H1 (cell line): Measurements from ENCODE around the gene GPR39. TPM values are rescaled to one million over a fixed set of nuclear protein-coding genes. Genes with fewer than 3 reads are reported as not detected.
A peak's percentile ranks its signal among the peaks of the same experiment; 100 is the strongest.

ENCODE experiments used
- CTCF ChIA-PET: fragments of 300-600 bp; sonication (Branson Sonifier 250); formaldehyde crosslinking; loops from one replicate; lab custom pipeline; 2021; ENCODE audit not compliant: partially characterized antibody; lab: Charles Lee
- POLR2A ChIA-PET: fragments of 300-600 bp; sonication (Branson Sonifier 250); formaldehyde crosslinking; loops from one replicate; lab custom pipeline; 2021; ENCODE audit warnings: inconsistent platforms; ENCODE audit not compliant: partially characterized antibody; lab: Charles Lee
- DNase-seq, 2 experiments: peaks; one replicate each; pipeline versions ENCODE4 v3.0.0 to v3.0.0-alpha.2; 2010 to 2022; ENCODE audit warnings: low spot score in 2 of 2, low read depth in 1 of 2, mixed read lengths in 1 of 2
- FAIRE-seq: peaks from 2 replicates; lab custom pipeline; 2011; peaks lifted over from hg19 to GRCh38; lab: Jason Lieb, UNC
- H2AFZ ChIP-seq: 2 replicates; pipeline ENCODE4 v1.8.1; 2012; ENCODE audit warnings: low read length, inconsistent platforms
- H2AK5ac ChIP-seq: 2 replicates; pipeline ENCODE4 v1.6.1; 2013; ENCODE audit warnings: low read depth, low read length
- H2BK120ac ChIP-seq: replicated peaks from 2 replicates; pipeline ENCODE3; 2013; ENCODE audit warnings: low read depth, low read length, inconsistent platforms
- H2BK12ac ChIP-seq: 2 replicates; pipeline ENCODE4 v1.6.1; 2013; ENCODE audit warnings: low read depth, low read length
- H2BK15ac ChIP-seq: 2 replicates; pipeline ENCODE4 v1.6.1; 2013; ENCODE audit warnings: low read length
- H2BK20ac ChIP-seq: 2 replicates; pipeline ENCODE4 v1.6.1; 2013; ENCODE audit warnings: low read length
- H2BK5ac ChIP-seq: 2 replicates; pipeline ENCODE4 v1.6.1; 2013; ENCODE audit warnings: low read depth, low read length
- H3K14ac ChIP-seq: 2 replicates; pipeline ENCODE4 v1.6.1; 2013; ENCODE audit warnings: inconsistent platforms; ENCODE audit not compliant: insufficient read length
- H3K18ac ChIP-seq: 2 replicates; pipeline ENCODE4 v1.6.1; 2013; ENCODE audit warnings: low read length; ENCODE audit errors: extremely low read depth
- H3K23ac ChIP-seq: 2 replicates; pipeline ENCODE4 v1.6.1; 2013; ENCODE audit warnings: inconsistent platforms; ENCODE audit not compliant: insufficient read length
- H3K23me2 ChIP-seq: 2 replicates; pipeline ENCODE4 v1.6.1; 2013; ENCODE audit warnings: low read depth, low read length
- H3K27ac ChIP-seq: 2 replicates; pipeline ENCODE4 v1.6.1; 2011; ENCODE audit warnings: low read depth, low read length, inconsistent platforms
- H3K27me3 ChIP-seq, 4 experiments: replicated peaks in 1 of 4; 1 replicate in 1 of 4; 2 replicates in 3 of 4; pipeline versions ENCODE4 v1.6.1 to v1.8.1; 2011 to 2013; ENCODE audit warnings: low read length in 3 of 4, mild to moderate bottlenecking in 3 of 4, inconsistent platforms in 2 of 4, mixed read lengths in 2 of 4, moderate library complexity in 1 of 4; ENCODE audit not compliant: control insufficient read depth in 3 of 4, insufficient read depth in 3 of 4; ENCODE audit errors: extremely low read depth in 1 of 4
- H3K36me3 ChIP-seq, 4 experiments: 2 replicates each; pipeline versions ENCODE4 v1.6.1 to v1.8.1; 2011 to 2013; ENCODE audit warnings: mild to moderate bottlenecking in 4 of 4, low read length in 3 of 4, moderate library complexity in 2 of 4, control low read depth in 1 of 4, inconsistent platforms in 1 of 4; ENCODE audit not compliant: insufficient read depth in 4 of 4, control insufficient read depth in 2 of 4
- H3K4ac ChIP-seq: replicated peaks from 2 replicates; pipeline ENCODE3; 2013; ENCODE audit warnings: low read length, low read depth, mixed read lengths, inconsistent platforms; ENCODE audit not compliant: insufficient read length
- H3K4me1 ChIP-seq, 4 experiments: replicated peaks in 1 of 4; 1 replicate in 1 of 4; 2 replicates in 3 of 4; pipeline versions ENCODE4 v1.6.1 to v1.8.1; 2011 to 2013; ENCODE audit warnings: low read length in 3 of 4, inconsistent platforms in 2 of 4, mixed read lengths in 1 of 4; ENCODE audit not compliant: insufficient read depth in 4 of 4, control insufficient read depth in 3 of 4
- H3K4me2 ChIP-seq, 2 experiments: 2 replicates each; pipeline versions ENCODE4 v1.6.1 to v1.8.1; 2011 to 2013; ENCODE audit warnings: low read depth in 2 of 2, low read length in 2 of 2, control low read depth in 1 of 2, inconsistent platforms in 1 of 2, mild to moderate bottlenecking in 1 of 2; ENCODE audit not compliant: insufficient read depth in 1 of 2
- H3K4me3 ChIP-seq, 4 experiments: fragments of 200-600, 300-600 bp in 1 of 4; sonication (generic), shearing (Covaris generic), sonication (Bioruptor Twin) in 1 of 4; 2 replicates each; pipeline versions ENCODE4 v1.5.1 to v1.8.1; 2011 to 2016; ENCODE audit warnings: low read length in 4 of 4, low read depth in 3 of 4, control low read depth in 2 of 4, inconsistent platforms in 2 of 4, mild to moderate bottlenecking in 2 of 4, mixed read lengths in 1 of 4, moderate library complexity in 1 of 4; ENCODE audit not compliant: insufficient read depth in 2 of 4; ENCODE audit errors: extremely low read depth in 1 of 4
- H3K56ac ChIP-seq: replicated peaks from 2 replicates; pipeline ENCODE3; 2013; ENCODE audit warnings: low read depth, mild to moderate bottlenecking, mixed read lengths, low read length, inconsistent platforms; ENCODE audit not compliant: insufficient read length
- H3K79me1 ChIP-seq: 2 replicates; pipeline ENCODE4 v1.6.1; 2013; ENCODE audit warnings: low read depth, low read length, control low read depth
- H3K79me2 ChIP-seq, 2 experiments: 2 replicates each; pipeline versions ENCODE4 v1.6.1 to v1.8.1; 2012 to 2013; ENCODE audit warnings: low read length in 2 of 2, mild to moderate bottlenecking in 2 of 2, inconsistent platforms in 1 of 2; ENCODE audit not compliant: insufficient read depth in 2 of 2, control insufficient read depth in 1 of 2
- H3K9ac ChIP-seq, 4 experiments: replicated peaks in 1 of 4; 1 replicate in 1 of 4; 2 replicates in 3 of 4; pipeline versions ENCODE4 v1.6.1 to v1.8.1; 2011 to 2013; ENCODE audit warnings: low read depth in 3 of 4, low read length in 3 of 4, control low read depth in 2 of 4, mild to moderate bottlenecking in 2 of 4, moderate library complexity in 2 of 4, inconsistent platforms in 1 of 4; ENCODE audit errors: extremely low read depth in 1 of 4
- H3K9me3 ChIP-seq, 2 experiments: 2 replicates each; pipeline versions ENCODE4 v1.6.1 to v1.8.1; 2012 to 2013; ENCODE audit warnings: mild to moderate bottlenecking in 2 of 2, moderate library complexity in 2 of 2, control low read depth in 1 of 2, inconsistent platforms in 1 of 2, low read depth in 1 of 2, low read length in 1 of 2, mixed read lengths in 1 of 2; ENCODE audit not compliant: insufficient read depth in 2 of 2
- H4K20me1 ChIP-seq, 2 experiments: replicated peaks in 1 of 2; 2 replicates each; pipeline versions ENCODE3 to v1.8.1; 2011 to 2013; ENCODE audit warnings: inconsistent platforms in 2 of 2, low read length in 2 of 2, mild to moderate bottlenecking in 1 of 2; ENCODE audit not compliant: insufficient read depth in 2 of 2, control insufficient read depth in 1 of 2
- H4K5ac ChIP-seq: 2 replicates; pipeline ENCODE4 v1.6.1; 2013; ENCODE audit warnings: low read length, low read depth, mixed read lengths, inconsistent platforms; ENCODE audit not compliant: insufficient read length
- H4K8ac ChIP-seq: 2 replicates; pipeline ENCODE4 v1.8.0; 2013; ENCODE audit warnings: mild to moderate bottlenecking, moderate library complexity, low read length, inconsistent platforms; ENCODE audit not compliant: insufficient read depth; ENCODE audit errors: extremely low read depth
- H4K91ac ChIP-seq: replicated peaks from 2 replicates; pipeline ENCODE3; 2013; ENCODE audit warnings: low read length, mixed read lengths, inconsistent platforms; ENCODE audit not compliant: insufficient read length
- ASH2L ChIP-seq: fragments of 200-600, 300-600 bp; sonication (generic); IDR thresholded peaks from one replicate; pipeline ENCODE4 v1.7.1; 2017; ENCODE audit warnings: low read length
- ATF3 ChIP-seq: IDR thresholded peaks from 2 replicates; pipeline ENCODE4 v1.6.1; 2011; ENCODE audit warnings: low read depth, mild to moderate bottlenecking, low read length; ENCODE audit not compliant: insufficient read depth
- CHD1 ChIP-seq: IDR thresholded peaks from 2 replicates; pipeline ENCODE4 v1.6.1; 2012; ENCODE audit warnings: low read depth, low read length, improper control_type of control experiment
- EGR1 ChIP-seq: IDR thresholded peaks from 2 replicates; pipeline ENCODE4 v1.6.1; 2011; ENCODE audit warnings: low read depth, low read length, borderline replicate concordance
- GTF2F1 ChIP-seq: IDR thresholded peaks from 2 replicates; pipeline ENCODE4 v1.6.1; 2012; ENCODE audit warnings: low read depth, low read length, improper control_type of control experiment, borderline replicate concordance
- JUND ChIP-seq: IDR thresholded peaks from 2 replicates; pipeline ENCODE4 v1.6.1; 2011; ENCODE audit warnings: mild to moderate bottlenecking, improper control_type of control experiment, low read length
- NRF1 ChIP-seq: IDR thresholded peaks from 2 replicates; pipeline ENCODE4 v1.6.1; 2011; ENCODE audit warnings: mild to moderate bottlenecking, low read depth, low read length, improper control_type of control experiment
- POLR2AphosphoS5 ChIP-seq: IDR thresholded peaks from 2 replicates; pipeline ENCODE4 v1.6.1; 2011; ENCODE audit warnings: low read depth, low read length
- SIN3A ChIP-seq, 2 experiments: IDR thresholded peaks in 1 of 2; conservative IDR thresholded peaks in 1 of 2; 2 replicates each; pipeline ENCODE4 v1.6.1; 2011 to 2012; ENCODE audit warnings: low read length in 2 of 2, improper control_type of control experiment in 1 of 2, low read depth in 1 of 2, mild to moderate bottlenecking in 1 of 2
- TCF12 ChIP-seq: IDR thresholded peaks from 2 replicates; pipeline ENCODE4 v1.6.1; 2011; ENCODE audit warnings: low read depth, mild to moderate bottlenecking, low read length
- YY1 ChIP-seq: IDR thresholded peaks from 2 replicates; pipeline ENCODE4 v1.6.1; 2011; ENCODE audit warnings: low read depth, mild to moderate bottlenecking, low read length
- ZNF274 ChIP-seq: IDR thresholded peaks from 2 replicates; pipeline ENCODE4 v1.7.0; 2012; ENCODE audit warnings: low read length, borderline replicate concordance; ENCODE audit errors: extremely low read depth
- WGBS, 2 experiments: shearing (Covaris generic) in 1 of 2; methylation state at CpG; one replicate each; pipeline versions ENCODE4 v1.1.6 to v1.1.7; 2013 to 2015; ENCODE audit warnings: low lambda C conversion rate in 2 of 2, mixed read lengths in 2 of 2, inconsistent platforms in 1 of 2, low coverage in 1 of 2, missing lambda C conversion rate in 1 of 2; ENCODE audit not compliant: insufficient replicate concordance in 2 of 2, insufficient coverage in 1 of 2, insufficient read length in 1 of 2; ENCODE audit errors: extremely low coverage in 1 of 2, missing lambda C conversion rate in 1 of 2; 5-methylcytosine and 5-hydroxymethylcytosine counted together
- polyA plus RNA-seq, 7 experiments: library from polyadenylated mRNA; depleted of rRNA in 3 of 7; stranded (reverse) in 5 of 7; unstranded in 2 of 7; fragments of >200 nt in 5 of 7; fragments of 200-250 nt in 2 of 7; gene quantifications; 1 replicate in 5 of 7; 2 replicates in 1 of 7; 4 replicates in 1 of 7; pipeline versions ENCODE4 v1.2.1 to v1.2.3, GENCODE V29; 2011 to 2013; ENCODE audit warnings: missing spikeins in 2 of 7, mixed read lengths in 2 of 7
- total RNA-seq: library from RNA; stranded (reverse); fragmentation: NEBNext Ultra II Directional; extraction: Animal tissue kit (Norgen Biotek cat#: 25700); gene quantifications from 2 replicates; pipeline ENCODE4 v1.2.1, GENCODE V29; 2021

The GPR39 gene
- total and polyA plus RNA-seq, 2 of the 8 experiments (the other 6 are each of a cell fraction or from before 2014, with no cell fraction given), result 0.63 to 2.7 TPM

DNA sequence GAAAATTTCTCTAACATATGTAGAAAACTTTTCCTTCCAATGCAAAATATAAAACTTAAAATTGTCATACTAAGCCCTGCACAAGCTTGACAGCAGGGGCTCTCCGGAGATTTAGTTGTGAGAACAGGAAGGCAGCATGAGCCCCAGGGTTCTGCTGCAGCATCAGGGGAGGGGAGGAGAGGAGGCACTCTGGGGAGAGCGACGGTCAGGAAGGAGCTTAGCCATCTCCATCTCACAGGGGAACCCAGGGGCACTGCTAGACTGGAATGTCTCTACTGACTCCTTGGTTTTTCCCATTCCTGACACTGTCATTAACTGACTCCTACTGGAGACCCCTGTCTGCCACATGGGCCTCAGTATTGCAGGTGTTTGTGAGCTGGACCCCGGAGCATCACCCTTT lies 123.6 kb downstream of the GPR39 start:
- no peak overlapping the region for H3K4me2 ChIP-seq
- no peak overlapping the region for H3K4ac ChIP-seq
- no peak overlapping the region for H2BK120ac ChIP-seq
- H3K79me1 ChIP-seq, result no peaks in the 10 kb centered on the region
- no peak for FAIRE-seq
- H3K9me3 ChIP-seq, result no peaks in the 10 kb centered on the region
- H2AK5ac ChIP-seq, result no peak overlapping the region
- no peak overlapping the region for H3K56ac ChIP-seq
- no peak overlapping the region for H3K4me3 ChIP-seq
- H2BK12ac ChIP-seq, result no peak overlapping the region
- H2AFZ ChIP-seq, result no peak overlapping the region
- H2BK20ac ChIP-seq, result no peak overlapping the region
- no peaks in the 10 kb centered on the region for H4K20me1 ChIP-seq
- no peak overlapping the region for H3K18ac ChIP-seq
- H3K27ac ChIP-seq, result no peak overlapping the region
- no peak overlapping the region for H2BK5ac ChIP-seq
- DNase-seq, result peak in 1 of 2 experiments; percentile 35
- no peak overlapping the region for H2BK15ac ChIP-seq
- H3K14ac ChIP-seq, result no peak overlapping the region
- WGBS, 2 experiments, result 90% methylated on average over 2 of the region's 4 CpGs; no CpG with 5 or more reads in 1 of the 2 experiments
- no peaks in the 10 kb centered on the region for H3K36me3 ChIP-seq
- H4K8ac ChIP-seq, result no peak overlapping the region
- ChIA-PET POLR2A (no interaction called here), CTCF (interaction anchor here (0.7 to 1.6 kb wide), 3 partner anchors 10 to 30 kb away, joined by 3 to 4 read pairs (median 4); no protein-coding TSS in a partner anchor)
- H4K5ac ChIP-seq, result no peak overlapping the region
- H4K91ac ChIP-seq, result no peak overlapping the region
- no peaks in the 10 kb centered on the region for H3K23me2 ChIP-seq
- no peak overlapping the region for H3K9ac ChIP-seq
- no peaks in the 10 kb centered on the region for H3K27me3 ChIP-seq
- peaks cover 0 to 2% (median under 1%) of the 10 kb centered on the region in 4 experiments; a peak in 2 of 7 replicates for H3K4me1 ChIP-seq
- no peaks in the 10 kb centered on the region for H3K79me2 ChIP-seq
- no peak overlapping the region for H3K23ac ChIP-seq
- no peak for TF ChIP-seq JUND
- TF ChIP-seq GTF2F1, result no peak
- TF ChIP-seq NRF1, result no peak
- no peak for TF ChIP-seq YY1
- TF ChIP-seq POLR2AphosphoS5, result no peak
- TF ChIP-seq ATF3, result no peak
- no peak for TF ChIP-seq SIN3A (conservative IDR thresholded peaks at IDR 0.05 in 1 of 2, IDR thresholded peaks at IDR 0.05 in 1 of 2; ENCODE audit: low read depth in 1 of 2, low read length in 2 of 2)
- TF ChIP-seq TCF12, result no peak
- no peak for TF ChIP-seq EGR1
- TF ChIP-seq ZNF274, result no peak
- TF ChIP-seq ASH2L, result no peak
- no peak for TF ChIP-seq CHD1
